HEK293 (cell line): ENCODE results near the gene SLC13A3.

ENCODE experiments used
- CTCF ChIA-PET: fragments of 350-600 bp; formaldehyde crosslinking; extraction: SDS; loops from one replicate; lab custom pipeline; 2021; ENCODE audit warnings: antibody characterized with exemption; lab: Yijun Ruan, JAX
- POLR2A ChIA-PET: fragments of 300-600 bp; formaldehyde crosslinking; extraction: SDS; loops from one replicate; lab custom pipeline; 2020; ENCODE audit warnings: antibody characterized with exemption, inconsistent platforms; lab: Yijun Ruan, JAX
- H3K27ac ChIP-seq: fragments of 200-500 bp; sonication (Bioruptor generic); 2 replicates; pipeline ENCODE4 v1.5.1; 2014; ENCODE audit warnings: low read depth, low read length, control low read depth, inconsistent platforms; ENCODE audit errors: extremely low read depth
- H3K36me3 ChIP-seq, 2 experiments: fragments of 200-500 bp in 1 of 2; sonication (Bioruptor generic) in 1 of 2; 1 replicate in 1 of 2; 2 replicates in 1 of 2; pipeline ENCODE4 v1.5.1; 2014 to 2017; ENCODE audit warnings: inconsistent platforms in 2 of 2, low read length in 2 of 2; ENCODE audit not compliant: control insufficient read depth in 2 of 2, insufficient read depth in 1 of 2
- H3K4me1 ChIP-seq: fragments of 200-500 bp; sonication (Bioruptor generic); 2 replicates; pipeline ENCODE4 v1.5.1; 2014; ENCODE audit warnings: mild to moderate bottlenecking, low read length, inconsistent platforms; ENCODE audit not compliant: control insufficient read depth, insufficient read depth
- H3K4me3 ChIP-seq: 2 replicates; pipeline ENCODE4 v1.5.1; 2011; ENCODE audit warnings: low read depth, mild to moderate bottlenecking, control low read depth, low read length, moderate library complexity
- H3K9me3 ChIP-seq: fragments of 200-500 bp; sonication (Bioruptor generic); 2 replicates; pipeline ENCODE4 v1.5.1; 2014; ENCODE audit warnings: low read depth, low read length, inconsistent platforms; ENCODE audit not compliant: control insufficient read depth, insufficient read depth
- BCL11A ChIP-seq: fragments of 450-650 bp; formaldehyde crosslinking; IDR thresholded peaks from 2 replicates; pipeline ENCODE4 v1.5.1; 2016; ENCODE audit warnings: low read depth, missing biosample characterization, missing genetic modification characterization
- FEZF1 ChIP-seq: fragments of 450-650 bp; formaldehyde crosslinking; IDR thresholded peaks from 2 replicates; pipeline ENCODE4 v1.5.1; 2016; ENCODE audit warnings: missing biosample characterization, missing genetic modification characterization
- GLIS1 ChIP-seq: fragments of 450-650 bp; formaldehyde crosslinking; IDR thresholded peaks from 2 replicates; pipeline ENCODE4 v1.5.1; 2016; ENCODE audit warnings: missing biosample characterization, missing genetic modification characterization
- IKZF3 ChIP-seq: fragments of 450-650 bp; IDR thresholded peaks from 2 replicates; pipeline ENCODE4 v1.5.0; 2018; ENCODE audit warnings: missing biosample characterization, mild to moderate bottlenecking, missing genetic modification characterization, moderate library complexity
- KLF10 ChIP-seq: fragments of 450-650 bp; IDR thresholded peaks from 2 replicates; pipeline ENCODE4 v1.5.1; 2018; ENCODE audit warnings: missing biosample characterization, mild to moderate bottlenecking, missing genetic modification characterization
- KLF16 ChIP-seq: fragments of 450-650 bp; formaldehyde crosslinking; IDR thresholded peaks from 2 replicates; pipeline ENCODE4 v1.5.1; 2017; ENCODE audit warnings: missing biosample characterization, missing genetic modification characterization
- PRDM1 ChIP-seq: fragments of 450-650 bp; formaldehyde crosslinking; IDR thresholded peaks from 2 replicates; pipeline ENCODE4; 2016; ENCODE audit warnings: missing biosample characterization, missing genetic modification characterization
- ZBTB20 ChIP-seq: fragments of 450-650 bp; formaldehyde crosslinking; IDR thresholded peaks from 2 replicates; pipeline ENCODE4 v1.5.1; 2016; ENCODE audit warnings: missing biosample characterization, missing genetic modification characterization
- ZBTB8A ChIP-seq: fragments of 450-650 bp; formaldehyde crosslinking; IDR thresholded peaks from 2 replicates; pipeline ENCODE4 v1.5.1; 2016; ENCODE audit warnings: missing biosample characterization, missing genetic modification characterization
- ZNF146 ChIP-seq: fragments of 450-650 bp; formaldehyde crosslinking; IDR thresholded peaks from 2 replicates; pipeline ENCODE4 v1.5.1; 2016; ENCODE audit warnings: missing biosample characterization, missing genetic modification characterization
- ZNF211 ChIP-seq: fragments of 450-650 bp; formaldehyde crosslinking; IDR thresholded peaks from 2 replicates; pipeline ENCODE4 v1.5.1; 2016; ENCODE audit warnings: low read depth, missing biosample characterization, missing genetic modification characterization
- ZNF239 ChIP-seq: fragments of 450-650 bp; formaldehyde crosslinking; IDR thresholded peaks from 2 replicates; pipeline ENCODE4 v1.5.1; 2016; ENCODE audit warnings: missing biosample characterization, missing genetic modification characterization
- ZNF560 ChIP-seq: fragments of 450-650 bp; formaldehyde crosslinking; IDR thresholded peaks from 2 replicates; pipeline ENCODE4 v1.5.1; 2017; ENCODE audit warnings: missing biosample characterization, missing genetic modification characterization, borderline replicate concordance
- ZNF624 ChIP-seq: fragments of 450-650 bp; formaldehyde crosslinking; IDR thresholded peaks from 2 replicates; pipeline ENCODE4 v1.5.1; 2017; ENCODE audit warnings: missing biosample characterization, missing genetic modification characterization
- TF ChIP-seq, protein P1 (sequence below): fragments of 450-650 bp; formaldehyde crosslinking; IDR thresholded peaks from 2 replicates; pipeline ENCODE4 v1.5.1; 2016; ENCODE audit warnings: missing biosample characterization, missing genetic modification characterization
- TF ChIP-seq, protein P2 (sequence below): fragments of 450-650 bp; formaldehyde crosslinking; IDR thresholded peaks from 2 replicates; pipeline ENCODE4 v1.5.1; 2016; ENCODE audit warnings: missing biosample characterization, missing genetic modification characterization, borderline replicate concordance
- TF ChIP-seq, protein P3 (sequence below): fragments of 450-650 bp; formaldehyde crosslinking; IDR thresholded peaks from 2 replicates; pipeline ENCODE4 v1.5.1; 2016; ENCODE audit warnings: missing biosample characterization, missing genetic modification characterization, borderline replicate concordance
- TF ChIP-seq, protein P4 (sequence below): fragments of 450-650 bp; formaldehyde crosslinking; IDR thresholded peaks from 2 replicates; pipeline ENCODE4 v1.5.1; 2016; ENCODE audit warnings: missing biosample characterization, missing genetic modification characterization, low read depth

Gene SLC13A3

DNA sequence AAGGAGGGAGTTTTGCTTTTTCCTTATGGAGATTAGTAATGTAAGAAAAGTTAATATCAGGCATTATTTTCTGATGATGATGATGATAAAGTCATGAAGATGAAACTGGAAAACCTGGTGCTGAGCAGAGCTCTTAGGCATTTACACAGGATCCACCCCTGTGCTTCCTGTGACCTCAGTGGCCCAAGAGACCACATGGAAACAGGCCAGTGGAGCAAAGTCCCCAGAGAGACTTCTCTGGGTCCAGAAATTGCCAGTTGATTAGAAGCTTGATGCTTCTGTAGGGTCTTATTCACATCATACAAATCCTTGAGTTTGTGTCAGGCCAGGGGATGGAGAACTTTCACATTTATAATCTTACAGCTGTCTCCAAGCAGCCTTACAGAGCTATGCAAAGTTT is 46.1 kb downstream of the SLC13A3 start (continued):
- TF ChIP-seq, protein P1, sequence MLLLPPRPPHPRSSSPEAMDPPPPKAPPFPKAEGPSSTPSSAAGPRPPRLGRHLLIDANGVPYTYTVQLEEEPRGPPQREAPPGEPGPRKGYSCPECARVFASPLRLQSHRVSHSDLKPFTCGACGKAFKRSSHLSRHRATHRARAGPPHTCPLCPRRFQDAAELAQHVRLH (tag by site-specific recombination): no peak
- TF ChIP-seq KLF10 (tag by site-specific recombination): no peak
- no peak for TF ChIP-seq ZBTB8A (tag by site-specific recombination)
- no peak for TF ChIP-seq FEZF1
- no peak for TF ChIP-seq KLF16 (tag by site-specific recombination)
- TF ChIP-seq, protein P2, sequence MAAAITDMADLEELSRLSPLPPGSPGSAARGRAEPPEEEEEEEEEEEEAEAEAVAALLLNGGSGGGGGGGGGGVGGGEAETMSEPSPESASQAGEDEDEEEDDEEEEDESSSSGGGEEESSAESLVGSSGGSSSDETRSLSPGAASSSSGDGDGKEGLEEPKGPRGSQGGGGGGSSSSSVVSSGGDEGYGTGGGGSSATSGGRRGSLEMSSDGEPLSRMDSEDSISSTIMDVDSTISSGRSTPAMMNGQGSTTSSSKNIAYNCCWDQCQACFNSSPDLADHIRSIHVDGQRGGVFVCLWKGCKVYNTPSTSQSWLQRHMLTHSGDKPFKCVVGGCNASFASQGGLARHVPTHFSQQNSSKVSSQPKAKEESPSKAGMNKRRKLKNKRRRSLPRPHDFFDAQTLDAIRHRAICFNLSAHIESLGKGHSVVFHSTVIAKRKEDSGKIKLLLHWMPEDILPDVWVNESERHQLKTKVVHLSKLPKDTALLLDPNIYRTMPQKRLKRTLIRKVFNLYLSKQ (tag by site-specific recombination): no peak
- no peak for TF ChIP-seq IKZF3

DNA sequence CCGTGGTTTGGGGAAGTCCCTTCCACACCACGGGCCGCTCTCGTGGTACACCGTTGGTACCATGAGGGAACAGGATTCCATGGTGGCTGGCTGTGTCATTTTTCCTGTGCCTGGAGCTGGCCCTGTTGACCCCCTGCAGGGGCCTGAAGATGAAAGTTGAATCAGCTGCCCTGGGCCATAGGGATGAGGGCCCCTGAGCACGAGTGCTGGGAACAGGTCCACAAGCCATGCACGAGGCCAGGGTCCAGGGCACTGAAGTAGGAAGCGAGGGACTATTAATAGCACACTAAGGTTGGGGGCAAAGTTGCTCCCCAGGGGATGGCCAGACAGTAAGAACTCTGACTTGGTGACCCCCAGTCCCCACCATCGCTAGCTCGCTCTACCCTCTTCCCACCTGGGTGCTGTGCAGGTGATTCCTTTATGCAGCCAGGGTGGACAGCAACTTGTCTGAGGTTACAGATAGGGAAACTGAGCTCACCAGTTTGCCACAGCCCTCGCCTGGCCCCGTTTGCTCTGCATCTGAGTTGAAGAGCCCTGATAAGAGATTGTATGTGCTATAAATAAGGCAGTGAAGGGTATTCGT is 46.6 kb downstream of the SLC13A3 start:
- POLR2A ChIA-PET: no interaction called here
- H3K4me1 ChIP-seq: no peaks in the 10 kb centered on the region
- no peaks in the 10 kb centered on the region for H3K36me3 ChIP-seq
- H3K4me3 ChIP-seq: no peak overlapping the region
- CTCF ChIA-PET: no interaction called here
- no peak for TF ChIP-seq ZBTB8A (tag by site-specific recombination)
- TF ChIP-seq, protein P3, sequence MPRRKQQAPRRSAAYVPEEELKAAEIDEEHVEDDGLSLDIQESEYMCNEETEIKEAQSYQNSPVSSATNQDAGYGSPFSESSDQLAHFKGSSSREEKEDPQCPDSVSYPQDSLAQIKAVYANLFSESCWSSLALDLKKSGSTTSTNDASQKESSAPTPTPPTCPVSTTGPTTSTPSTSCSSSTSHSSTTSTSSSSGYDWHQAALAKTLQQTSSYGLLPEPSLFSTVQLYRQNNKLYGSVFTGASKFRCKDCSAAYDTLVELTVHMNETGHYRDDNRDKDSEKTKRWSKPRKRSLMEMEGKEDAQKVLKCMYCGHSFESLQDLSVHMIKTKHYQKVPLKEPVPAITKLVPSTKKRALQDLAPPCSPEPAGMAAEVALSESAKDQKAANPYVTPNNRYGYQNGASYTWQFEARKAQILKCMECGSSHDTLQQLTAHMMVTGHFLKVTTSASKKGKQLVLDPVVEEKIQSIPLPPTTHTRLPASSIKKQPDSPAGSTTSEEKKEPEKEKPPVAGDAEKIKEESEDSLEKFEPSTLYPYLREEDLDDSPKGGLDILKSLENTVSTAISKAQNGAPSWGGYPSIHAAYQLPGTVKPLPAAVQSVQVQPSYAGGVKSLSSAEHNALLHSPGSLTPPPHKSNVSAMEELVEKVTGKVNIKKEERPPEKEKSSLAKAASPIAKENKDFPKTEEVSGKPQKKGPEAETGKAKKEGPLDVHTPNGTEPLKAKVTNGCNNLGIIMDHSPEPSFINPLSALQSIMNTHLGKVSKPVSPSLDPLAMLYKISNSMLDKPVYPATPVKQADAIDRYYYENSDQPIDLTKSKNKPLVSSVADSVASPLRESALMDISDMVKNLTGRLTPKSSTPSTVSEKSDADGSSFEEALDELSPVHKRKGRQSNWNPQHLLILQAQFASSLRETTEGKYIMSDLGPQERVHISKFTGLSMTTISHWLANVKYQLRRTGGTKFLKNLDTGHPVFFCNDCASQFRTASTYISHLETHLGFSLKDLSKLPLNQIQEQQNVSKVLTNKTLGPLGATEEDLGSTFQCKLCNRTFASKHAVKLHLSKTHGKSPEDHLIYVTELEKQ (tag by site-specific recombination): no peak
- no peak for TF ChIP-seq ZBTB20 (tag by site-specific recombination)
- TF ChIP-seq, protein P4, sequence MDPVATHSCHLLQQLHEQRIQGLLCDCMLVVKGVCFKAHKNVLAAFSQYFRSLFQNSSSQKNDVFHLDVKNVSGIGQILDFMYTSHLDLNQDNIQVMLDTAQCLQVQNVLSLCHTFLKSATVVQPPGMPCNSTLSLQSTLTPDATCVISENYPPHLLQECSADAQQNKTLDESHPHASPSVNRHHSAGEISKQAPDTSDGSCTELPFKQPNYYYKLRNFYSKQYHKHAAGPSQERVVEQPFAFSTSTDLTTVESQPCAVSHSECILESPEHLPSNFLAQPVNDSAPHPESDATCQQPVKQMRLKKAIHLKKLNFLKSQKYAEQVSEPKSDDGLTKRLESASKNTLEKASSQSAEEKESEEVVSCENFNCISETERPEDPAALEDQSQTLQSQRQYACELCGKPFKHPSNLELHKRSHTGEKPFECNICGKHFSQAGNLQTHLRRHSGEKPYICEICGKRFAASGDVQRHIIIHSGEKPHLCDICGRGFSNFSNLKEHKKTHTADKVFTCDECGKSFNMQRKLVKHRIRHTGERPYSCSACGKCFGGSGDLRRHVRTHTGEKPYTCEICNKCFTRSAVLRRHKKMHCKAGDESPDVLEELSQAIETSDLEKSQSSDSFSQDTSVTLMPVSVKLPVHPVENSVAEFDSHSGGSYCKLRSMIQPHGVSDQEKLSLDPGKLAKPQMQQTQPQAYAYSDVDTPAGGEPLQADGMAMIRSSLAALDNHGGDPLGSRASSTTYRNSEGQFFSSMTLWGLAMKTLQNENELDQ: no peak
- TF ChIP-seq ZNF146 (tag by site-specific recombination): no peak
- TF ChIP-seq ZNF624 (tag by site-specific recombination): no peak
- TF ChIP-seq ZNF211 (tag by site-specific recombination): no peak
- no peak for TF ChIP-seq ZNF560 (tag by site-specific recombination)
- no peak for TF ChIP-seq BCL11A (tag by site-specific recombination)
- no peak for TF ChIP-seq ZNF239 (tag by site-specific recombination)
- no peak for TF ChIP-seq GLIS1
- TF ChIP-seq PRDM1 (tag by site-specific recombination): no peak
- H3K27ac ChIP-seq: no peak overlapping the region
- H3K9me3 ChIP-seq: no peaks in the 10 kb centered on the region
